K562 (cell line): Measurements from ENCODE around the gene CIAO3. TPM values are rescaled to one million over a fixed set of nuclear protein-coding genes. Genes with fewer than 3 reads are reported as not detected.
A peak's percentile ranks its signal among the peaks of the same experiment; 100 is the strongest.

Experiments
- BDP1 ChIP-seq: IDR thresholded peaks from 3 replicates; pipeline ENCODE4 v1.6.1; 2011; ENCODE audit not compliant: insufficient read length, insufficient read depth
- BMI1 ChIP-seq: fragments of 150-350 bp; IDR thresholded peaks from 2 replicates; pipeline ENCODE4 v1.6.1; 2014; ENCODE audit warnings: low read length
- CAMTA2 ChIP-seq: fragments of 250-450 bp; sonication (Bioruptor Pico); conservative IDR thresholded peaks from 2 replicates; pipeline ENCODE4 v1.5.1; 2022
- CHD2 ChIP-seq: IDR thresholded peaks from 2 replicates; pipeline ENCODE4 v1.6.1; 2011; ENCODE audit warnings: low read depth, low read length
- CREB1 ChIP-seq, 2 experiments: sonication (generic) in 1 of 2; formaldehyde crosslinking in 1 of 2; IDR thresholded peaks; 2 replicates each; pipeline versions ENCODE4 v1.6.1 to v1.8.0; 2012 to 2022; ENCODE audit warnings: inconsistent platforms in 1 of 2, mild to moderate bottlenecking in 1 of 2, missing genetic modification reagents in 1 of 2, moderate library complexity in 1 of 2
- HDAC1 ChIP-seq, 2 experiments: fragments of 450-650 bp; IDR thresholded peaks; 2 replicates each; pipeline ENCODE4 v1.6.1; 2016 to 2017; ENCODE audit warnings: inconsistent platforms in 1 of 2, mild to moderate bottlenecking in 1 of 2, moderate library complexity in 1 of 2
- JUN ChIP-seq, 2 experiments: sonication (generic) in 1 of 2; formaldehyde crosslinking in 1 of 2; IDR thresholded peaks; 2 replicates each; pipeline versions ENCODE4 v1.6.1 to v1.8.0; 2012 to 2022; ENCODE audit warnings: borderline replicate concordance in 2 of 2, mild to moderate bottlenecking in 2 of 2, improper control_type of control experiment in 1 of 2, low read depth in 1 of 2, low read length in 1 of 2, missing genetic modification reagents in 1 of 2
- KDM2B ChIP-seq: fragments of 250-450 bp; sonication (Bioruptor Pico); IDR thresholded peaks from 2 replicates; pipeline ENCODE4 v1.8.0; 2021; ENCODE audit warnings: mild to moderate bottlenecking, moderate library complexity
- KDM4B ChIP-seq, 2 experiments: fragments of 450-650 bp in 1 of 2; sonication (generic) in 1 of 2; IDR thresholded peaks; 2 replicates each; pipeline ENCODE4 v1.6.1; 2016 to 2017; ENCODE audit warnings: borderline replicate concordance in 2 of 2, antibody characterized with exemption in 1 of 2, low read depth in 1 of 2, mild to moderate bottlenecking in 1 of 2
- L3MBTL2 ChIP-seq: fragments of 450-650 bp; IDR thresholded peaks from 2 replicates; pipeline ENCODE4 v1.6.1; 2016; ENCODE audit warnings: mild to moderate bottlenecking, moderate library complexity
- MIER1 ChIP-seq: fragments of 450-650 bp; IDR thresholded peaks from 2 replicates; pipeline ENCODE4 v1.6.1; 2016; ENCODE audit warnings: antibody characterized with exemption, mild to moderate bottlenecking, low read depth
- NFXL1 ChIP-seq: fragments of 450-650 bp; formaldehyde crosslinking; IDR thresholded peaks from 2 replicates; pipeline ENCODE4 v1.4.0; 2021; ENCODE audit warnings: mild to moderate bottlenecking
- RCOR1 ChIP-seq, 2 experiments: IDR thresholded peaks; 2 replicates each; pipeline ENCODE4 v1.6.1; 2012; ENCODE audit warnings: low read depth in 2 of 2, low read length in 2 of 2, borderline replicate concordance in 1 of 2, improper control_type of control experiment in 1 of 2
- SIN3A ChIP-seq, 2 experiments: fragments of 150-350 bp in 1 of 2; IDR thresholded peaks; 2 replicates each; pipeline ENCODE4 v1.6.1; 2011 to 2016; ENCODE audit warnings: borderline replicate concordance in 2 of 2, low read depth in 2 of 2, low read length in 2 of 2, mild to moderate bottlenecking in 2 of 2, moderate library complexity in 2 of 2; ENCODE audit not compliant: control insufficient read depth in 1 of 2
- ZNF165 ChIP-seq: fragments of 250-450 bp; sonication (Bioruptor Pico); IDR thresholded peaks from 2 replicates; pipeline ENCODE4 v1.4.0; 2020; ENCODE audit warnings: borderline replicate concordance
- ZNF324 ChIP-seq: fragments of 250-450 bp; sonication (Bioruptor Pico); IDR thresholded peaks from 2 replicates; pipeline ENCODE4 v1.4.0; 2020; ENCODE audit warnings: mild to moderate bottlenecking
- ZNF589 ChIP-seq: fragments of 200-800 bp; sonication (Bioruptor generic); IDR thresholded peaks from 2 replicates; pipeline ENCODE4 v1.6.1; 2016; ENCODE audit warnings: low read depth, missing genetic modification characterization, missing compliant biosample characterization
- ZNF764 ChIP-seq: fragments of 250-450 bp; sonication (Bioruptor Pico); IDR thresholded peaks from 2 replicates; pipeline ENCODE4 v1.4.0; 2020; ENCODE audit warnings: low read depth, mild to moderate bottlenecking, moderate library complexity
- polyA plus RNA-seq, 8 experiments: library from polyadenylated mRNA; depleted of rRNA in 4 of 8; stranded (reverse) in 5 of 8; unstranded in 3 of 8; fragments of >200 nt; fragmentation: Nextera tagmentation in 2 of 8; fragmentation: Illumina TruSeq in 1 of 8; extraction: Ambion mirVana in 2 of 8; extraction: Trizol in 1 of 8; gene quantifications; 2 replicates each; pipeline versions ENCODE4 v1.2.1 to v1.2.3, GENCODE V29; 2011 to 2014; ENCODE audit warnings: inconsistent platforms in 1 of 8, missing spikeins in 1 of 8
- total RNA-seq, 7 experiments: library from RNA; depleted of rRNA in 6 of 7; stranded (reverse); fragments of >200 nt in 6 of 7; fragmentation: Illumina TruSeq in 2 of 7; extraction: Trizol in 2 of 7; gene quantifications; 2 replicates each; pipeline versions ENCODE4 v1.2.1 to v1.2.3, GENCODE V29; 2011 to 2021; ENCODE audit warnings: low replicate concordance in 1 of 7
- TF ChIP-seq, protein P1 (sequence below): fragments of 200-800 bp; sonication (Bioruptor generic); IDR thresholded peaks from 2 replicates; pipeline ENCODE4 v1.6.1; 2016; ENCODE audit warnings: missing genetic modification characterization, missing compliant biosample characterization
- TF ChIP-seq, protein P2 (sequence below): fragments of 250-450 bp; sonication (Bioruptor Pico); IDR thresholded peaks from 2 replicates; pipeline ENCODE4 v1.5.0; 2020; ENCODE audit warnings: mild to moderate bottlenecking, borderline replicate concordance

Gene CIAO3
- total and polyA plus RNA-seq, 9 of the 15 experiments (the other 6 are each of a cell fraction or from before 2014, with no cell fraction given) = 2.2 to 35.6 (median 18.7) TPM

DNA sequence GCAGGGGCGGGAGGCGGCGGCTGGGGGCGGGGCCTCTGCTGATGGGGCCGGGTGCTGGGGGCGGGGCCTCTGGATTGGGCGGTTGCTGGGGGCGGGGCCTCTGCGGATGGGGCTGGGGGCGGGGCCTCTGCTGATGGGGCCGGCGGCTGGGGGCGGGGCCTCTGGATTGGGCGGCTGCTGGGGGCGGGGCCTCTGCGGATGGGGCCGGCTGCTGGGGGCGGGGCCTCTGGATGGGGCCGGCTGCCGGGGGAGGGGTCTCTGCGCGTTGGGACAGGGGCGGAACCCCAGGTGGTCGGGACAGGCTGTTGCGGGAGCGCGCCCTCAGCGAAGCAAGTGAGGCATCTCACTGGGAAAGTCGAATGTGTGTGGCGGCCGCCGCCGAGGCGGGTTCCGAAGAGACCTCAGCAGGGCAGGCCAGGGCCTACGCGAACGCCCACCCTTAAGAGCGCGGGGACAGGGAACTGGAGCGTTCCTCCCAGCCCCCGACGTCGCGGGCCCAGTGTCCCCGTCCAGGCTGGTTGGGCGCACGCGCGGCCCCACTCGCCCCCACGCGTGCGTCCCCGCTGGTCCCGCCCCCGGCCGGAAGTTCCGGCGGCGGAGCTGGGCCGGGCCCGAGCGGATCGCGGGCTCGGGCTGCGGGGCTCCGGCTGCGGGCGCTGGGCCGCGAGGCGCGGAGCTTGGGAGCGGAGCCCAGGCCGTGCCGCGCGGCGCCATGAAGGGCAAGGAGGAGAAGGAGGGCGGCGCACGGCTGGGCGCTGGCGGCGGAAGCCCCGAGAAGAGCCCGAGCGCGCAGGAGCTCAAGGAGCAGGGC lies 60.8 kb downstream of the CIAO3 start, which contains the start of gene STUB1 (continued):
- TF ChIP-seq, protein P1, sequence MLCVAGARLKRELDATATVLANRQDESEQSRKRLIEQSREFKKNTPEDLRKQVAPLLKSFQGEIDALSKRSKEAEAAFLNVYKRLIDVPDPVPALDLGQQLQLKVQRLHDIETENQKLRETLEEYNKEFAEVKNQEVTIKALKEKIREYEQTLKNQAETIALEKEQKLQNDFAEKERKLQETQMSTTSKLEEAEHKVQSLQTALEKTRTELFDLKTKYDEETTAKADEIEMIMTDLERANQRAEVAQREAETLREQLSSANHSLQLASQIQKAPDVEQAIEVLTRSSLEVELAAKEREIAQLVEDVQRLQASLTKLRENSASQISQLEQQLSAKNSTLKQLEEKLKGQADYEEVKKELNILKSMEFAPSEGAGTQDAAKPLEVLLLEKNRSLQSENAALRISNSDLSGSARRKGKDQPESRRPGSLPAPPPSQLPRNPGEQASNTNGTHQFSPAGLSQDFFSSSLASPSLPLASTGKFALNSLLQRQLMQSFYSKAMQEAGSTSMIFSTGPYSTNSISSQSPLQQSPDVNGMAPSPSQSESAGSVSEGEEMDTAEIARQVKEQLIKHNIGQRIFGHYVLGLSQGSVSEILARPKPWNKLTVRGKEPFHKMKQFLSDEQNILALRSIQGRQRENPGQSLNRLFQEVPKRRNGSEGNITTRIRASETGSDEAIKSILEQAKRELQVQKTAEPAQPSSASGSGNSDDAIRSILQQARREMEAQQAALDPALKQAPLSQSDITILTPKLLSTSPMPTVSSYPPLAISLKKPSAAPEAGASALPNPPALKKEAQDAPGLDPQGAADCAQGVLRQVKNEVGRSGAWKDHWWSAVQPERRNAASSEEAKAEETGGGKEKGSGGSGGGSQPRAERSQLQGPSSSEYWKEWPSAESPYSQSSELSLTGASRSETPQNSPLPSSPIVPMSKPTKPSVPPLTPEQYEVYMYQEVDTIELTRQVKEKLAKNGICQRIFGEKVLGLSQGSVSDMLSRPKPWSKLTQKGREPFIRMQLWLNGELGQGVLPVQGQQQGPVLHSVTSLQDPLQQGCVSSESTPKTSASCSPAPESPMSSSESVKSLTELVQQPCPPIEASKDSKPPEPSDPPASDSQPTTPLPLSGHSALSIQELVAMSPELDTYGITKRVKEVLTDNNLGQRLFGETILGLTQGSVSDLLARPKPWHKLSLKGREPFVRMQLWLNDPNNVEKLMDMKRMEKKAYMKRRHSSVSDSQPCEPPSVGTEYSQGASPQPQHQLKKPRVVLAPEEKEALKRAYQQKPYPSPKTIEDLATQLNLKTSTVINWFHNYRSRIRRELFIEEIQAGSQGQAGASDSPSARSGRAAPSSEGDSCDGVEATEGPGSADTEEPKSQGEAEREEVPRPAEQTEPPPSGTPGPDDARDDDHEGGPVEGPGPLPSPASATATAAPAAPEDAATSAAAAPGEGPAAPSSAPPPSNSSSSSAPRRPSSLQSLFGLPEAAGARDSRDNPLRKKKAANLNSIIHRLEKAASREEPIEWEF (CRISPR knock-in tag) = no peak
- TF ChIP-seq KDM4B (IDR thresholded peaks at IDR 0.05; ENCODE audit: borderline replicate concordance in 2 of 2, low read depth in 1 of 2) (no peak), ZNF764 (CRISPR knock-in tag) (no peak), SIN3A (IDR thresholded peaks at IDR 0.05; ENCODE audit: borderline replicate concordance in 2 of 2, control insufficient read depth in 1 of 2, low read depth in 2 of 2, low read length in 2 of 2) (peak; percentile 20 to 58; a peak in 2 of 4 replicates), MIER1 (no peak), CREB1 (IDR thresholded peaks at IDR 0.05) (no peak), CREB1 (CRISPR knock-in tag; IDR thresholded peaks at IDR 0.05) (0 out of 2 replicates have a peak, but pooled peaks have one; percentile 21), HDAC1 (IDR thresholded peaks at IDR 0.05) (peak in 1 of 2 experiments; percentile 77; a peak in 2 of 4 replicates), CHD2 (no peak), JUN (IDR thresholded peaks at IDR 0.05; ENCODE audit: borderline replicate concordance, low read depth, low read length) (0 out of 2 replicates have a peak, but pooled peaks have one; percentile 25), JUN (CRISPR knock-in tag; IDR thresholded peaks at IDR 0.05; ENCODE audit: borderline replicate concordance) (no peak), RCOR1 (IDR thresholded peaks at IDR 0.05; ENCODE audit: borderline replicate concordance in 1 of 2, low read depth in 2 of 2, low read length in 2 of 2) (0 out of 4 replicates have a peak, but pooled peaks of 1 of the 2 experiments have one; percentile 19), ZNF165 (CRISPR knock-in tag) (no peak), BMI1 (no peak), CAMTA2 (CRISPR knock-in tag) (no peak), L3MBTL2 (peak; percentile 43), ZNF589 (no peak), NFXL1 (no peak), KDM2B (CRISPR knock-in tag) (no peak), BDP1 (no peak), ZNF324 (no peak)
- TF ChIP-seq, protein P2, sequence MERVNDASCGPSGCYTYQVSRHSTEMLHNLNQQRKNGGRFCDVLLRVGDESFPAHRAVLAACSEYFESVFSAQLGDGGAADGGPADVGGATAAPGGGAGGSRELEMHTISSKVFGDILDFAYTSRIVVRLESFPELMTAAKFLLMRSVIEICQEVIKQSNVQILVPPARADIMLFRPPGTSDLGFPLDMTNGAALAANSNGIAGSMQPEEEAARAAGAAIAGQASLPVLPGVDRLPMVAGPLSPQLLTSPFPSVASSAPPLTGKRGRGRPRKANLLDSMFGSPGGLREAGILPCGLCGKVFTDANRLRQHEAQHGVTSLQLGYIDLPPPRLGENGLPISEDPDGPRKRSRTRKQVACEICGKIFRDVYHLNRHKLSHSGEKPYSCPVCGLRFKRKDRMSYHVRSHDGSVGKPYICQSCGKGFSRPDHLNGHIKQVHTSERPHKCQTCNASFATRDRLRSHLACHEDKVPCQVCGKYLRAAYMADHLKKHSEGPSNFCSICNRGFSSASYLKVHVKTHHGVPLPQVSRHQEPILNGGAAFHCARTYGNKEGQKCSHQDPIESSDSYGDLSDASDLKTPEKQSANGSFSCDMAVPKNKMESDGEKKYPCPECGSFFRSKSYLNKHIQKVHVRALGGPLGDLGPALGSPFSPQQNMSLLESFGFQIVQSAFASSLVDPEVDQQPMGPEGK (CRISPR knock-in tag) = no peak
